A549 (cell line): ENCODE data around the gene JOSD1. TPM values are rescaled to one million over a fixed set of nuclear protein-coding genes. Genes with fewer than 3 reads are reported as not detected.
A peak's percentile ranks its signal among the peaks of the same experiment; 100 is the strongest.

ENCODE experiments used
- ATAC-seq, 2 experiments: fragments of 200-7000 bp in 1 of 2; fragments of >200 bp in 1 of 2; cut with Nextera tagmentation in 1 of 2; cut with Tn5 transposase in 1 of 2; 3 replicates each; pipeline versions ENCODE4 v1.8.0 to v1.9.1; 2018 to 2020; ENCODE audit warnings: mild to moderate bottlenecking in 1 of 2, moderate library complexity in 1 of 2
- CTCF ChIA-PET: fragments of 300-600 bp; sonication (Branson Sonifier 250); formaldehyde crosslinking; extraction: SDS; loops from one replicate; lab custom pipeline; 2021; ENCODE audit warnings: antibody characterized with exemption, inconsistent platforms; lab: Yijun Ruan, JAX
- POLR2A ChIA-PET: fragments of 350-600 bp; formaldehyde crosslinking; extraction: SDS; loops from one replicate; lab custom pipeline; 2021; ENCODE audit warnings: antibody characterized with exemption, inconsistent platforms; lab: Yijun Ruan, JAX
- DNase-seq, 2 experiments: peaks; one replicate each; pipeline versions ENCODE4 v3.0.0 to v3.0.0-alpha.2; 2011 to 2016; ENCODE audit warnings: low read depth in 1 of 2, low spot score in 1 of 2
- FAIRE-seq: peaks from 2 replicates; lab custom pipeline; 2011; peaks lifted over from hg19 to GRCh38; lab: Jason Lieb, UNC
- H3K27ac ChIP-seq, 2 experiments: fragments of >200 bp; sonication (Bioruptor Twin); formaldehyde crosslinking; 3 replicates each; pipeline ENCODE4 v1.5.1; 2016 to 2017
- H3K4me1 ChIP-seq: fragments of >200 bp; sonication (Bioruptor Twin); formaldehyde crosslinking; 3 replicates; pipeline ENCODE4 v1.6.1; 2016
- H3K4me2 ChIP-seq: fragments of >200 bp; sonication (Bioruptor Twin); formaldehyde crosslinking; 3 replicates; pipeline ENCODE4 v1.6.1; 2016
- H3K4me3 ChIP-seq: fragments of >200 bp; sonication (Bioruptor Twin); formaldehyde crosslinking; 3 replicates; pipeline ENCODE4 v1.5.1; 2016
- H3K9me3 ChIP-seq: fragments of >200 bp; sonication (Bioruptor Twin); formaldehyde crosslinking; 3 replicates; pipeline ENCODE4 v1.6.1; 2016
- BHLHE40 ChIP-seq: IDR thresholded peaks from 2 replicates; pipeline ENCODE4 v1.6.1; 2012; ENCODE audit warnings: low read depth, low read length, inconsistent platforms
- CHD2 ChIP-seq: fragments of 150-350 bp; IDR thresholded peaks from 2 replicates; pipeline ENCODE4 v1.6.1; 2014; ENCODE audit warnings: low read length; ENCODE audit not compliant: partially characterized antibody
- CHD4 ChIP-seq: fragments of 200-600 bp; sonication (generic); IDR thresholded peaks from 2 replicates; pipeline ENCODE4 v1.6.1; 2016; ENCODE audit warnings: antibody characterized with exemption, mild to moderate bottlenecking, borderline replicate concordance
- EHF ChIP-seq: fragments of 250-450 bp; sonication (Bioruptor Pico); IDR thresholded peaks from 2 replicates; pipeline ENCODE4 v1.5.0; 2020; ENCODE audit warnings: mild to moderate bottlenecking
- EP300 ChIP-seq, 2 experiments: fragments of >200 bp; sonication (Bioruptor Twin); formaldehyde crosslinking; IDR thresholded peaks; 2 replicates in 1 of 2; 3 replicates in 1 of 2; pipeline ENCODE4 v1.6.1; 2016 to 2017
- FOSB ChIP-seq: fragments of 250-450 bp; sonication (Bioruptor Pico); IDR thresholded peaks from 2 replicates; pipeline ENCODE4 v1.5.0; 2020; ENCODE audit warnings: mild to moderate bottlenecking, moderate library complexity
- FOXS1 ChIP-seq: fragments of 250-450 bp; sonication (Bioruptor Pico); IDR thresholded peaks from 2 replicates; pipeline ENCODE4 v1.5.0; 2020; ENCODE audit warnings: mild to moderate bottlenecking, moderate library complexity
- HEYL ChIP-seq: fragments of 250-450 bp; sonication (Bioruptor Pico); IDR thresholded peaks from 2 replicates; pipeline ENCODE4 v1.8.0; 2021; ENCODE audit warnings: mild to moderate bottlenecking, moderate library complexity
- HOXA7 ChIP-seq: fragments of 250-450 bp; sonication (Bioruptor Pico); IDR thresholded peaks from 2 replicates; pipeline ENCODE4 v1.5.0; 2020; ENCODE audit warnings: mild to moderate bottlenecking, moderate library complexity
- JUN ChIP-seq, 2 experiments: fragments of >200 bp; sonication (Bioruptor Twin); formaldehyde crosslinking; IDR thresholded peaks; 2 replicates in 1 of 2; 3 replicates in 1 of 2; pipeline ENCODE4 v1.6.1; 2016 to 2017
- JUNB ChIP-seq: fragments of >200 bp; sonication (Bioruptor Twin); formaldehyde crosslinking; IDR thresholded peaks from 2 replicates; pipeline ENCODE4 v1.6.1; 2016
- KDM1A ChIP-seq: fragments of 200-600 bp; sonication (generic); IDR thresholded peaks from 2 replicates; pipeline ENCODE4 v1.6.1; 2016; ENCODE audit warnings: low read depth, mild to moderate bottlenecking
- KDM5A ChIP-seq: fragments of 200-600 bp; sonication (generic); IDR thresholded peaks from 2 replicates; pipeline ENCODE4 v1.6.1; 2016; ENCODE audit warnings: antibody characterized with exemption, mild to moderate bottlenecking
- MAZ ChIP-seq: fragments of 150-350 bp; IDR thresholded peaks from 2 replicates; pipeline ENCODE4 v1.6.1; 2014; ENCODE audit warnings: antibody characterized with exemption, low read depth, low read length, borderline replicate concordance
- PHF8 ChIP-seq: fragments of 200-600 bp; sonication (generic); IDR thresholded peaks from 2 replicates; pipeline ENCODE4 v1.6.1; 2016; ENCODE audit warnings: low read depth, mild to moderate bottlenecking, antibody characterized with exemption, moderate library complexity, borderline replicate concordance
- RARB ChIP-seq: fragments of 250-450 bp; sonication (Bioruptor Pico); IDR thresholded peaks from 2 replicates; pipeline ENCODE4 v1.8.0; 2021; ENCODE audit warnings: mild to moderate bottlenecking, moderate library complexity
- RNF2 ChIP-seq: fragments of 200-600 bp; sonication (generic); IDR thresholded peaks from 2 replicates; pipeline ENCODE4 v1.6.1; 2016; ENCODE audit warnings: low read depth, mild to moderate bottlenecking, antibody characterized with exemption, moderate library complexity, borderline replicate concordance
- SREBF2 ChIP-seq: fragments of 450-650 bp; IDR thresholded peaks from 2 replicates; pipeline ENCODE4 v1.6.1; 2014; ENCODE audit warnings: mild to moderate bottlenecking, moderate library complexity
- ZC3H11A ChIP-seq: fragments of 450-650 bp; IDR thresholded peaks from 2 replicates; pipeline ENCODE4 v1.6.1; 2014; ENCODE audit warnings: antibody characterized with exemption, mild to moderate bottlenecking
- ZFP36 ChIP-seq: fragments of 450-650 bp; IDR thresholded peaks from 2 replicates; pipeline ENCODE4 v1.6.1; 2014; ENCODE audit warnings: borderline replicate concordance; ENCODE audit not compliant: partially characterized antibody
- WGBS: methylation state at CpG from one replicate; pipeline ENCODE4 v1.1.6; 2017; ENCODE audit errors: missing lambda C conversion rate; 5-methylcytosine and 5-hydroxymethylcytosine counted together
- polyA plus RNA-seq, 4 experiments: library from polyadenylated mRNA; depleted of rRNA in 3 of 4; stranded (reverse); fragments of >200 nt; fragmentation: RNase III in 1 of 4; extraction: RNeasy Plus Mini Kit Qiagen cat#74134 plus additional on column Dnase treatment in 1 of 4; gene quantifications; 2 replicates in 3 of 4; 3 replicates in 1 of 4; pipeline ENCODE4 v1.2.3, GENCODE V29; 2011 to 2017
- TF ChIP-seq, protein P1 (sequence below): IDR thresholded peaks from 2 replicates; pipeline ENCODE4 v1.6.1; 2012
- TF ChIP-seq, protein P2 (sequence below): fragments of >200 bp; sonication (Bioruptor Twin); formaldehyde crosslinking; IDR thresholded peaks from 3 replicates; pipeline ENCODE4 v1.5.1; 2016
- TF ChIP-seq, protein P3 (sequence below): IDR thresholded peaks from 2 replicates; pipeline ENCODE4 v1.6.1; 2012

JOSD1 gene
- polyA plus RNA-seq, 2 of the 4 experiments (the other 2 are of a cell fraction): 29.7 to 37.5 TPM

DNA sequence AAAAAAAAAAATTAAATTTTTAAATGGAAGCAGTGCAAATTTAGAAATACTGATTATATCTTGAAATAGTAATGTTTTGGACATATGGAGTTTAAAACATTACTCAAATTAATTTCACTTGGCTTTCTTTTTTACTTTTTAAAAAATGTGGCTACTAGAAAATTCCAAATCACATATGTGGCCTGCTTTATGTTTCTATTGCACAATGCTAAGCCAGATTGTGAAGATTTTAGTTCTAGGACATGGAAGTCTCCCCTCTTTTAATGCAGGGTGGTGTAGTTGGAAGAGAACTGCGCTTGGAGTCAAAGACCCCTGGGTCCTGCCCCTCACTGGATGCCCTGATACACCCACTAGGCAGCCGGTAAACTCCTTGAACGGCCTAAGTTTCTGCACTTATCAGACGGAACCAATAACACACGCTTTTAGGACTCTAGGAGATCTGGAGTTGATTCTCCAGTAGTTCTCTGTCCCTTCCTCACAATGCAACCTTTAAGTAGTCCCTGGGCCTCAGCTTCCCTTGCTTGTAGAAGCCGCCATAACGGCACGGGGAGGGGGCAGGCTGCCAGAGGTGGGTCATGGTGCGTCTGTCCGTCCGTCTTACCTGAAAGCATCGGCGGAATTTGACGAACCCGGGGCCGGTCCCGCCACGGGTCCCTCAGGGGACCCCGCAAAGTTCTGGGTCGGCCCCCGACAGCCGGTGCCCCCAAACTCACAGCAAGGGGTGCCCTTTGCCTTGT lies 45.1 kb downstream of the JOSD1 start:
- Histone ChIP-seq H3K27ac (peak overlapping the region; percentile 98), H3K4me3 (peak overlapping the region; percentile 84), H3K4me1 (peaks cover 7% of the 10 kb centered on the region; the same call in 2 of the 3 replicates), H3K9me3 (no peaks in the 10 kb centered on the region), H3K4me2 (peak overlapping the region; percentile 84)
- ATAC-seq (peak in 1 of 2 experiments; percentile 60; a peak in 5 of 6 replicates), FAIRE-seq (no peak), DNase-seq (peak in 1 of 2 experiments; percentile 30)
- CTCF ChIA-PET: no interaction called here
- TF ChIP-seq CHD4: no peak
- TF ChIP-seq CHD2: no peak
- no peak for TF ChIP-seq FOSB
- no peak; the same call in 1 of the 2 replicates for TF ChIP-seq PHF8
- TF ChIP-seq FOXS1 (CRISPR knock-in tag): no peak
- no peak for TF ChIP-seq KDM1A
- TF ChIP-seq, protein P1, sequence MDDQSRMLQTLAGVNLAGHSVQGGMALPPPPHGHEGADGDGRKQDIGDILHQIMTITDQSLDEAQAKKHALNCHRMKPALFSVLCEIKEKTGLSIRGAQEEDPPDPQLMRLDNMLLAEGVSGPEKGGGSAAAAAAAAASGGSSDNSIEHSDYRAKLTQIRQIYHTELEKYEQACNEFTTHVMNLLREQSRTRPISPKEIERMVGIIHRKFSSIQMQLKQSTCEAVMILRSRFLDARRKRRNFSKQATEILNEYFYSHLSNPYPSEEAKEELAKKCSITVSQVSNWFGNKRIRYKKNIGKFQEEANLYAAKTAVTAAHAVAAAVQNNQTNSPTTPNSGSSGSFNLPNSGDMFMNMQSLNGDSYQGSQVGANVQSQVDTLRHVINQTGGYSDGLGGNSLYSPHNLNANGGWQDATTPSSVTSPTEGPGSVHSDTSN: no peak
- no peak for TF ChIP-seq ZFP36
- no peak for TF ChIP-seq RNF2
- no peak for TF ChIP-seq HOXA7 (CRISPR knock-in tag)
- TF ChIP-seq EHF: no peak
- no peak for TF ChIP-seq EP300 (IDR thresholded peaks at IDR 0.05)
- 0% methylated on average over 1 of the region's 22 CpGs for WGBS
- POLR2A ChIA-PET: no interaction called here

DNA sequence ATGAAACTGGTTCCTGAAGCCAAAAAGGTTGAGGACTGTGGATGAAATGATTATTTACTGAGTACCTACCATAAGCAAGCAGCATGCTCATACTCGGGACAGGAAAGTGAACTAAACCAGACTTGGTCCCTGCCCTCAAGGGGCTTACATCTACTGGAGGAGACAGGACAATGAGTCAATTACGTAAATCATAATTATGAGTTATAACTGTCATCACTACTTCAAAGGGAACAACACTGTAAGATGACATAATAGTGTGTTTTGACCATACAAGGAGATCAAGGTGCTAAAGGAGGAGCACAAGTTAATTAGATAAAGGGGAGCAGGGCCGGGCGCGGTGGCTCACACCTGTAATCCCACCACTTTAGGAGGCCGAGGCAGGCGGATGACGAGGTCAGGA lies 47.0 kb downstream of the JOSD1 start:
- no peak overlapping the region for H3K27ac ChIP-seq
- FAIRE-seq (no peak), DNase-seq (no peak), ATAC-seq (no peak)
- CTCF ChIA-PET: no interaction called here
- H3K4me3 ChIP-seq: no peak overlapping the region
- H3K4me1 ChIP-seq: peaks cover 7% of the 10 kb centered on the region; the same call in 2 of the 3 replicates
- 99% methylated on average over 8 of the region's 8 CpGs for WGBS
- no peak for TF ChIP-seq JUN (IDR thresholded peaks at IDR 0.05)
- TF ChIP-seq SREBF2: no peak
- TF ChIP-seq, protein P2, sequence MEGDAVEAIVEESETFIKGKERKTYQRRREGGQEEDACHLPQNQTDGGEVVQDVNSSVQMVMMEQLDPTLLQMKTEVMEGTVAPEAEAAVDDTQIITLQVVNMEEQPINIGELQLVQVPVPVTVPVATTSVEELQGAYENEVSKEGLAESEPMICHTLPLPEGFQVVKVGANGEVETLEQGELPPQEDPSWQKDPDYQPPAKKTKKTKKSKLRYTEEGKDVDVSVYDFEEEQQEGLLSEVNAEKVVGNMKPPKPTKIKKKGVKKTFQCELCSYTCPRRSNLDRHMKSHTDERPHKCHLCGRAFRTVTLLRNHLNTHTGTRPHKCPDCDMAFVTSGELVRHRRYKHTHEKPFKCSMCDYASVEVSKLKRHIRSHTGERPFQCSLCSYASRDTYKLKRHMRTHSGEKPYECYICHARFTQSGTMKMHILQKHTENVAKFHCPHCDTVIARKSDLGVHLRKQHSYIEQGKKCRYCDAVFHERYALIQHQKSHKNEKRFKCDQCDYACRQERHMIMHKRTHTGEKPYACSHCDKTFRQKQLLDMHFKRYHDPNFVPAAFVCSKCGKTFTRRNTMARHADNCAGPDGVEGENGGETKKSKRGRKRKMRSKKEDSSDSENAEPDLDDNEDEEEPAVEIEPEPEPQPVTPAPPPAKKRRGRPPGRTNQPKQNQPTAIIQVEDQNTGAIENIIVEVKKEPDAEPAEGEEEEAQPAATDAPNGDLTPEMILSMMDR: no peak
- no peak for TF ChIP-seq BHLHE40
- TF ChIP-seq JUNB: no peak
- no peak for TF ChIP-seq MAZ
- TF ChIP-seq FOSB: no peak
- TF ChIP-seq RARB (CRISPR knock-in tag): no peak
- TF ChIP-seq EHF: no peak
- TF ChIP-seq, protein P3, sequence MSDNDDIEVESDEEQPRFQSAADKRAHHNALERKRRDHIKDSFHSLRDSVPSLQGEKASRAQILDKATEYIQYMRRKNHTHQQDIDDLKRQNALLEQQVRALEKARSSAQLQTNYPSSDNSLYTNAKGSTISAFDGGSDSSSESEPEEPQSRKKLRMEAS: no peak
- TF ChIP-seq KDM5A: no peak
- no peak for TF ChIP-seq ZC3H11A
- TF ChIP-seq PHF8: no peak
- no peak for TF ChIP-seq CHD2
- no peak for TF ChIP-seq HEYL (CRISPR knock-in tag)
- POLR2A ChIA-PET: no interaction called here
- H3K4me2 ChIP-seq: no peak overlapping the region
- H3K9me3 ChIP-seq: no peaks in the 10 kb centered on the region
